ENCODE measurements around the gene ARAP2.

The ARAP2 gene

GRCh38 chr4:36152735-36153134, 91.6 kb downstream of the ARAP2 start:
- TF ChIP-seq CTCF (IDR thresholded peaks at IDR 0.05; ENCODE audit: borderline replicate concordance, insufficient read depth, low read depth, low read length), result no peak
- no peak overlapping the region for H3K4me3 ChIP-seq (ENCODE audit: low read depth, low read length)

GRCh38 chr4:36142504-36142903, 101.8 kb downstream of the ARAP2 start:
- TF ChIP-seq CTCF (IDR thresholded peaks at IDR 0.05; ENCODE audit: borderline replicate concordance, insufficient read depth, low read depth, low read length), result no peak

GRCh38 chr4:36141186-36141585, 103.1 kb downstream of the ARAP2 start:
- no peak overlapping the region for H3K4me3 ChIP-seq (ENCODE audit: low read depth, low read length)
- TF ChIP-seq CTCF (IDR thresholded peaks at IDR 0.05; ENCODE audit: borderline replicate concordance, insufficient read depth, low read depth, low read length), result no peak

More at GRCh38 chr4:36142504-36142903, 101.8 kb downstream of the ARAP2 start:
- no peak overlapping the region for H3K4me3 ChIP-seq (ENCODE audit: low read depth, low read length)

GRCh38 chr4:36140421-36140820, 103.9 kb downstream of the ARAP2 start:
- H3K4me3 ChIP-seq (ENCODE audit: low read depth, low read length), result no peak overlapping the region
- TF ChIP-seq CTCF (IDR thresholded peaks at IDR 0.05; ENCODE audit: borderline replicate concordance, insufficient read depth, low read depth, low read length), result no peak

GRCh38 chr4:36138220-36138619, 106.1 kb downstream of the ARAP2 start:
- no peak overlapping the region for H3K4me3 ChIP-seq (ENCODE audit: low read depth, low read length)
- no peak for TF ChIP-seq CTCF (IDR thresholded peaks at IDR 0.05; ENCODE audit: borderline replicate concordance, insufficient read depth, low read depth, low read length)

GRCh38 chr4:36137336-36137735, 107.0 kb downstream of the ARAP2 start:
- no peak overlapping the region for H3K4me3 ChIP-seq (ENCODE audit: low read depth, low read length)
- no peak for TF ChIP-seq CTCF (IDR thresholded peaks at IDR 0.05; ENCODE audit: borderline replicate concordance, insufficient read depth, low read depth, low read length)

GRCh38 chr4:36133658-36134057, 110.7 kb downstream of the ARAP2 start:
- H3K4me3 ChIP-seq (ENCODE audit: low read depth, low read length), result no peak overlapping the region
- TF ChIP-seq CTCF (IDR thresholded peaks at IDR 0.05; ENCODE audit: borderline replicate concordance, insufficient read depth, low read depth, low read length), result no peak
